Colonic mucosa (tissue), 4 donors: ENCODE data around the gene SPINT2. TPM values are rescaled to one million over a fixed set of nuclear protein-coding genes. Genes with fewer than 3 reads are reported as not detected.
A peak's percentile ranks its signal among the peaks of the same experiment; 100 is the strongest.

Experiments
- DNase-seq: peaks from one replicate; pipeline ENCODE4 v3.0.0-alpha.2; 2020
- H3K27ac ChIP-seq: fragments of 200-600 bp; one replicate; pipeline ENCODE4 v1.8.0; 2021
- H3K27me3 ChIP-seq: fragments of 200-600 bp; one replicate; pipeline ENCODE4 v1.8.0; 2021
- H3K36me3 ChIP-seq: fragments of 200-600 bp; one replicate; pipeline ENCODE4 v1.8.0; 2021
- H3K4me1 ChIP-seq: fragments of 200-600 bp; one replicate; pipeline ENCODE4 v1.8.0; 2021; ENCODE audit warnings: mild to moderate bottlenecking
- H3K4me3 ChIP-seq: fragments of 200-600 bp; one replicate; pipeline ENCODE4 v1.8.0; 2021
- H3K9ac ChIP-seq, 2 donors: one replicate each; pipeline ENCODE4 v1.7.0; 2013; ENCODE audit warnings: control low read depth in 2 of 2, low read depth in 2 of 2, low read length in 2 of 2
- H3K9me3 ChIP-seq: fragments of 200-600 bp; one replicate; pipeline ENCODE4 v1.8.0; 2021
- CTCF ChIP-seq: fragments of 200-600 bp; IDR thresholded peaks from one replicate; pipeline ENCODE4 v1.8.0; 2022; ENCODE audit warnings: antibody characterized with exemption, mild to moderate bottlenecking
- intact Hi-C: fragments of 100-400 bp; cut with DNase I; formaldehyde crosslinking; loops from one replicate; pipeline ENCODE4 v1.14.1; 2022
- total RNA-seq, 2 donors: library from RNA; stranded (reverse); fragmentation: NEBNext Ultra II Directional in 1 of 2; extraction: Animal tissue kit (Norgen Biotek cat#: 25700) in 1 of 2; gene quantifications; one replicate each; pipeline ENCODE4 v1.2.1, GENCODE V29; 2021
- donor health status: healthy.
- donor health status: DM: no; HTN: no; CAD: no.
- donor health status: DM: no; HTN: no; CAD: no.

Gene SPINT2
- total RNA-seq, 2 donors from 2014 or later = 790 to 935 TPM

- H3K9ac ChIP-seq = peak overlapping the region; percentile 84 to 98
- intact Hi-C loops = no loop called here
- DNase-seq = no peak
- H3K9me3 ChIP-seq = no peaks in the 10 kb centered on the region
- no peaks in the 10 kb centered on the region for H3K4me1 ChIP-seq
- no peaks in the 10 kb centered on the region for H3K36me3 ChIP-seq
- H3K27ac ChIP-seq = peak overlapping the region; percentile 84
- H3K4me3 ChIP-seq = peak overlapping the region; percentile 42
- no peak for TF ChIP-seq CTCF
- H3K27me3 ChIP-seq = no peaks in the 10 kb centered on the region
Measured at GRCh38 chr19:38304352-38304865, 40.0 kb downstream of the SPINT2 start.

- Histone ChIP-seq H3K9ac (peak overlapping the region; percentile 84 to 98), H3K9me3 (no peaks in the 10 kb centered on the region), H3K4me3 (peak overlapping the region; percentile 42), H3K36me3 (no peaks in the 10 kb centered on the region), H3K27me3 (no peaks in the 10 kb centered on the region), H3K4me1 (no peaks in the 10 kb centered on the region), H3K27ac (peak overlapping the region; percentile 84)
- TF ChIP-seq CTCF = no peak
- intact Hi-C loops = no loop called here
- peak; percentile 96 for DNase-seq
Measured at GRCh38 chr19:38304866-38305429, 40.6 kb downstream of the SPINT2 start.

- Histone ChIP-seq H3K4me1 (no peaks in the 10 kb centered on the region), H3K36me3 (no peaks in the 10 kb centered on the region), H3K9me3 (no peaks in the 10 kb centered on the region), H3K9ac (no peak overlapping the region), H3K4me3 (no peak overlapping the region), H3K27ac (no peak overlapping the region), H3K27me3 (no peaks in the 10 kb centered on the region)
- no peak for TF ChIP-seq CTCF
- intact Hi-C loops = no loop called here
- no peak for DNase-seq
Measured at GRCh38 chr19:38306236-38306635, 41.9 kb downstream of the SPINT2 start.

GRCh38 chr19:38307076-38307475, 42.7 kb downstream of the SPINT2 start:
- intact Hi-C loops = no loop called here
- Histone ChIP-seq H3K9ac (no peak overlapping the region), H3K4me1 (no peaks in the 10 kb centered on the region), H3K4me3 (no peak overlapping the region), H3K27me3 (no peaks in the 10 kb centered on the region), H3K27ac (no peak overlapping the region), H3K9me3 (no peaks in the 10 kb centered on the region), H3K36me3 (no peaks in the 10 kb centered on the region)
- DNase-seq = no peak
- TF ChIP-seq CTCF = no peak

GRCh38 chr19:38307597-38307996, 43.2 kb downstream of the SPINT2 start:
- DNase-seq = no peak
- peak overlapping the region in 1 of 2 donors; percentile 12 for H3K9ac ChIP-seq

More at GRCh38 chr19:38307597-38307996, 43.2 kb downstream of the SPINT2 start:
- H3K27me3 ChIP-seq = no peaks in the 10 kb centered on the region
- no peak for TF ChIP-seq CTCF
- H3K4me3 ChIP-seq = no peak overlapping the region
- H3K36me3 ChIP-seq = no peaks in the 10 kb centered on the region
- intact Hi-C loops = no loop called here
- no peaks in the 10 kb centered on the region for H3K4me1 ChIP-seq
- H3K27ac ChIP-seq = no peak overlapping the region
- H3K9me3 ChIP-seq = no peaks in the 10 kb centered on the region
